ENCODE data around the gene SLBP. TPM values are rescaled to one million over a fixed set of nuclear protein-coding genes. Genes with fewer than 3 reads are reported as not detected.

SLBP gene
- total RNA-seq, 1 donor from 2014 or later = 62.9 TPM

DNA sequence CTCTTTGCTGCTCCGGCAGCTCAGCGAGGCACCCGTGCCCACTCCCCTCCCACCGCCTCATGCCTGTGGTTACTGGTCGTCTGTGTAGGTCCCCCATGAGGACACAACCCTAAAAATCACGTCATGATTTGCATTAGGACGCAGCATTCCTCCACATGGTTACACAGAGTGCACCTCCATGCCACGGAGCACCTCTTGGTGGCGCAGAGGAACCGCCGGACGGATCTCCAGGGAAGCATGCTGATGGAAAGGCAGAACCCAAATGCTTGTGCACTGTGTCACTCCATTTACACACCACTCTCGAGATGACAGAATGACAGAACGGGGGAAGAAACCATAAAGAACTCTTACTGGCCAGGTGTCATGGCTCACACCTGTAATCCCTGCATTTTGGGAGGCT, 50.4 kb downstream of the SLBP start:
- H3K27me3 ChIP-seq (ENCODE audit: control insufficient read depth, insufficient read depth, low read length) = no peaks in the 10 kb centered on the region
- H3K4me3 ChIP-seq (ENCODE audit: low read depth, low read length) = no peak overlapping the region
- DNase-seq (ENCODE audit: low read depth) = no peak
- no peak for TF ChIP-seq CTCF (IDR thresholded peaks at IDR 0.05; ENCODE audit: insufficient read depth, low read length, severe bottlenecking)
- FAIRE-seq = no peak
- H3K36me3 ChIP-seq (ENCODE audit: control insufficient read depth, insufficient read depth, low read length) = no peaks in the 10 kb centered on the region

DNA sequence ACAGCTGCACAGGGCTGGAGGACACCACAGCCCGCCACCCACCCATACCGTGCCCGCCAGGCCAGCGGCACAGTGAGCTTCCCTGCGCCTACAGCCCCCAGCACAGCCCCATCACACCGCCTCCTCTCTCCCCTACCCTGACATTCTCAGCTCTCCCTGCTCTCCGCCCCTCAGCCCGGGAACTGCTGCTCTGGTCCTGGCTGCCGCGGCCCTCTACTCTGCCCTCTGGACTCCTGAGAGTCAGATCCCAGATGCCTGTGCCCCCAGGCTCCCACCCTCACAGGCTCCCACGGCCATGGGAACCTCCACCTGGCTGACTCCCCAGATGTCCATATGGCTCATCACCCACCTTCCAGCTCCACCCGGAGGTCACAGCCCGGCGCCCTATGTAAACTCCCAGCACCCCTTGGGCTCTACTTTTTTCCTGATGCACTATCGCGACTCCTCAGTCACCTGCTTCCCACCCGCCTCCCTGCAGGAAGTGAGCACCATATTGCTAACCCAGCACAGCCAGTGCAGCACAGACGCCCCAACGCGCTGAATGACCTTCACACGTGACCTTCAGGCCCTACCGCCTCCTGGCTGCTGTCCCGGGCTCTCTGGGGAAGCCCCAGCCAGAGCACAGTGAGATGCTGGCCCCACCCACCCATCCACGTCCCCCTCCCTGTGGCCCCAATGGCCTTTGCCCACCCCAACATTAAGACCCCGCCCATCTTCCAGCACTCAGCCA, 51.0 kb downstream of the SLBP start:
- Histone ChIP-seq H3K36me3 (ENCODE audit: control insufficient read depth, insufficient read depth, low read length) (no peaks in the 10 kb centered on the region), H3K27me3 (ENCODE audit: control insufficient read depth, insufficient read depth, low read length) (no peaks in the 10 kb centered on the region), H3K4me3 (ENCODE audit: low read depth, low read length) (no peak overlapping the region)
- DNase-seq (ENCODE audit: low read depth) = no peak
- no peak for TF ChIP-seq CTCF (IDR thresholded peaks at IDR 0.05; ENCODE audit: insufficient read depth, low read length, severe bottlenecking)
- FAIRE-seq = no peak

DNA sequence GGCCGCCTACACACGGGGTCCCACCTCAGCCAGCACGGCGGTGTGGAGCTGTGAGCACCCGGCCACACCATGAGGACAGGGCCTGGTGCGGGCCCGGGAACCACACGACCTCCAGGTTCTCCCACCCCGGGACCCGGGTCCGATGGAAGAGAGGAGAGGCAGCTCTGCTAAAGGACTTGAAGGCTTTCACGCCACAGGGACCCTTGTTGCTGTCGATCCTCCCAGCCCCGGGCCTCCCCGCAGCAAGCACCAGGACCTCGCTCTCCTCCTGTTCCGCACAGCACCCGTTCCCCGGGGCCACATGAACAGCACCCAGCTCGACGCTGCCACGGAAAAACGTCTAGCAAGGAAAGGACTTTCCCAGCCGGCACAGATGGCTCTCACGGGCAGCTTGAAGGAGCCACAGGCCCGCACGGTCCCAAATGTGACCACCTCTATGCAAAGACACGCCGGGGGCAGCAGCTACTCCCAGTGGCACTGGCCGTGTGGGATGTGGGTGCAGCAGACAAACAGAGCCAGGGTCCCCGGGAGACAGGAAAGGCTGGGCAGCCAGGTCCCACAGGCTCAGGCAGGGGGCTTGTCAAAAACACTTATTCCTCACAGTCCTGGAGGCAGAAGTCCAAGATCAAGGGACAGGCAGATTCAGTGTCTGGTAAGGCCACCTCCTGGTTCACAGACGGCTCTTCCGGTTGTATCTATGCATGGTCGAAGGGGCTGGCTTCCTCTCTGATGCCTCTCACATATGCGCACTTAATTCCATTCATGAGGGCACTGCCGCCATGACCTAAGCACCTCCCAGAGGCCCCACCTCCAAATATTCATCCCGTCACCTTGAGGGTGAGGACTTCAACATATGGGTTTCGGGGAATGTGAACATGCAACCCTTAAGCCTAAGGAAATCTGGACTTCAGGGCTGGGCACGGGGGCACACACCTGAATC, 52.7 kb downstream of the SLBP start:
- Histone ChIP-seq H3K36me3 (ENCODE audit: control insufficient read depth, insufficient read depth, low read length) (no peaks in the 10 kb centered on the region), H3K4me3 (ENCODE audit: low read depth, low read length) (no peak overlapping the region), H3K27me3 (ENCODE audit: control insufficient read depth, insufficient read depth, low read length) (no peaks in the 10 kb centered on the region)
- no peak for FAIRE-seq
- no peak for TF ChIP-seq CTCF (IDR thresholded peaks at IDR 0.05; ENCODE audit: insufficient read depth, low read length, severe bottlenecking)
- no peak for DNase-seq (ENCODE audit: low read depth)

- no peak for TF ChIP-seq CTCF (IDR thresholded peaks at IDR 0.05; ENCODE audit: insufficient read depth, low read length, severe bottlenecking)
- DNase-seq (ENCODE audit: low read depth) = no peak
- no peak overlapping the region for H3K4me3 ChIP-seq (ENCODE audit: low read depth, low read length)
- no peak for FAIRE-seq
- no peaks in the 10 kb centered on the region for H3K36me3 ChIP-seq (ENCODE audit: control insufficient read depth, insufficient read depth, low read length)
- no peaks in the 10 kb centered on the region for H3K27me3 ChIP-seq (ENCODE audit: control insufficient read depth, insufficient read depth, low read length)
These were observed 53.5 kb downstream of the SLBP start for GRCh38 chr4:1658581-1658980.

DNA sequence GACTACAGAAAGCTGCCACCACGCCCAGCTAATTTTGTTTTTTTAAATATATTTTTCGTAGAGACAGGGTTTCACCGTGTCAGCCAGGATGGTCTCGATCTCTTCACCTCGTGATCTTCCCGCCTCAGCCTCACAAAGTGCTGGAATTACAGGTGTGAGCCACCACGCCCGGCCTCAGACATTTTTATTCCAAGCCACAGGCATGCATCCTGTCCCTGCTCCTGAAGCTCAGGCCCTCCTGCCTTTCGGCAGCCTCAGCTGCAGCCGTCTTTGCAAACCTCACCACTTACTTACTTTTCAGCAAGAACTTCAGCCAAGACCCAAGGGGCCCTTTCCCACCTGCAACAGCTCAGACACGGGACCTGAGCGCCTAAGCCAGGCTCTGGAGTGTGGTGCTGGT, 54.0 kb downstream of the SLBP start:
- FAIRE-seq = no peak
- H3K27me3 ChIP-seq (ENCODE audit: control insufficient read depth, insufficient read depth, low read length) = no peaks in the 10 kb centered on the region
- TF ChIP-seq CTCF (IDR thresholded peaks at IDR 0.05; ENCODE audit: insufficient read depth, low read length, severe bottlenecking) = no peak
- no peak overlapping the region for H3K4me3 ChIP-seq (ENCODE audit: low read depth, low read length)
- no peaks in the 10 kb centered on the region for H3K36me3 ChIP-seq (ENCODE audit: control insufficient read depth, insufficient read depth, low read length)
- no peak for DNase-seq (ENCODE audit: low read depth)
